GM18858 (cell line): ENCODE data around the gene ALDH8A1.

Experiments
- ATAC-seq: cut with Tn5 transposase; IDR thresholded peaks from one replicate; pipeline ENCODE4 v1.9.1; 2021; ENCODE audit not compliant: unreplicated experiment

ALDH8A1 gene, protein sequence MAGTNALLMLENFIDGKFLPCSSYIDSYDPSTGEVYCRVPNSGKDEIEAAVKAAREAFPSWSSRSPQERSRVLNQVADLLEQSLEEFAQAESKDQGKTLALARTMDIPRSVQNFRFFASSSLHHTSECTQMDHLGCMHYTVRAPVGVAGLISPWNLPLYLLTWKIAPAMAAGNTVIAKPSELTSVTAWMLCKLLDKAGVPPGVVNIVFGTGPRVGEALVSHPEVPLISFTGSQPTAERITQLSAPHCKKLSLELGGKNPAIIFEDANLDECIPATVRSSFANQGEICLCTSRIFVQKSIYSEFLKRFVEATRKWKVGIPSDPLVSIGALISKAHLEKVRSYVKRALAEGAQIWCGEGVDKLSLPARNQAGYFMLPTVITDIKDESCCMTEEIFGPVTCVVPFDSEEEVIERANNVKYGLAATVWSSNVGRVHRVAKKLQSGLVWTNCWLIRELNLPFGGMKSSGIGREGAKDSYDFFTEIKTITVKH

GRCh38 chr6:134949927-134950326 is at the start of gene ALDH8A1:
TSS of gene ALDH8A1 (minus strand) at chr6:134950101. CDS start at chr6:134950053, 48 bp downstream.
- ATAC-seq = no peak

DNA sequence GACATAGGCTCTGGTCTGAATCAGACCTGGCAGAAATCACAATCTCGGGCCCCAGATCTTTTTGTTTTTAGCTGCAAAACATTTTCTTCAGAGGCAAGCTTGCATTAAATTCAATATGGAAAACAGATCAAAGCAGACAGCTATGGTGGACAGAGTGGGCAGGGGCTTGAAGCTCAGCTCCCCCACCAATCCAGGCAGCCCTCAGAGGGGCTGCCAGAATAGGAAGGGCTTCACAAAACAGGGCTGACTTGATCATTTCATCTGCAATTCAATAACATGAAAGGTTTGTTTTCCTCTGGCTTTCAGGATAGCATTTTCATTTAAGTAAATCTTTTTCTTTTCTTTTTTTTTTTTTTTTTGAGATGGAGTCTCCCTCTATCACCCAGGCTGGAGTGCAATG is 49.2 kb upstream of the ALDH8A1 start:
- ATAC-seq = no peak

DNA sequence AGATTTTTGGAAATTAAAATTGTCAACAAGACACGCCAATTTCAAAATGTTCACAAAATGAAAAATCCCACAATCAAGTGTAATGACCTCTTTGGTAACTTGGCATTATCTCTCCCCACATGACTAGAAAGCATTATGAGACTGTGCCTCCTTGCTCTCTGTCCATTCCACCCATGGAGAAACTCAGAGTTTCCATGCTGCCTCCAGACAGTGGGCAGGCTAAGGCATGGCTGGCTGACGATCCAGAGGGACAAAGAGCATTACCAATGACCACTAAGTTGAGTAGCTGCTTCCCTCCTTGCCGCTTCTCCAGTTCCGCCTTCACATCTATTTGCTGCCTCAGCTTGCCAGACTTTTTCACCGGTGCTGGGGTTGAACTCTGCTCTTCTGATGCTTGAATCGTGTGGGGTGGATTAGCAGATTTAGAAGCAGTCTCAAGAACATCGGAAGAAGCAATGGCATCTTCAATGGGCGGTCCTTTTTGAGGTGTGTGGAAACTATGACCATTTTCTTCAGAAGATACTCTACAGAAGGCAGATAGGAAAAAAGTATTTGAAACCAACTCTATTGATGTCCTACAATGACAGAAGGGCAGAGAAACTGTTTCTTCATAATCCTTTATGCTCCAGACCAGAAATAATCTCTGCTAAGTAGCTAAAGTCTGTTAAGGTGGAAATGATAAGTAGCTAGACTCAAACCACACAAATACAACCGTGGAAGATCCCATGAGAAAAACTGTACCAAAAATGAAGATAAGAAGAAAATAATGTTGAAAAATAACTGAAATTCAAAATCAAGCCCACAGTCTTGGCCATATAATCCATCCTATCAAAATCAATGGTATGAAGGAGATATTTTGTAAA is 47.5 kb upstream of the ALDH8A1 start:
- no peak for ATAC-seq

DNA sequence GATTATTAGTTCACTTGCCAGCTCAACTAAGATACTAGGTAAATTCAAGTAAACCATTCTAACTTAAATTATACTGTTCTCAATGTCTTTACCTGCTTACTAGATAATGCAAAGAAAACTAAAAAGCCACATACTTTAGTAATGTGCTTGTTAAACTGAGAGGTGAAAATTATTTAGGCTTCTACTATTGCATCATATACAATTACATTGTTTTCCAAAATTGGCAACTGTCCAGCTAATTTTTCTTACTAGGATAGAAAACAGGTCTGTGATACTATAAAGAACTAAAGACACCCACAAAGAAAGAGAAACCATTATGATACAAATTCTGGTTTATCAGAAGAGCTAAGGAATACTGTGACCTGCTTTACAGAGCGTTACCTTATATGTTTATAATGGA is 45.6 kb upstream of the ALDH8A1 start:
- no peak for ATAC-seq

GRCh38 chr6:134994431-134994830 is 44.5 kb upstream of the ALDH8A1 start:
- no peak for ATAC-seq

- ATAC-seq = no peak
Measured at GRCh38 chr6:134992155-134992554, 42.3 kb upstream of the ALDH8A1 start.

GRCh38 chr6:134990262-134990661 is 40.4 kb upstream of the ALDH8A1 start:
- no peak for ATAC-seq

DNA sequence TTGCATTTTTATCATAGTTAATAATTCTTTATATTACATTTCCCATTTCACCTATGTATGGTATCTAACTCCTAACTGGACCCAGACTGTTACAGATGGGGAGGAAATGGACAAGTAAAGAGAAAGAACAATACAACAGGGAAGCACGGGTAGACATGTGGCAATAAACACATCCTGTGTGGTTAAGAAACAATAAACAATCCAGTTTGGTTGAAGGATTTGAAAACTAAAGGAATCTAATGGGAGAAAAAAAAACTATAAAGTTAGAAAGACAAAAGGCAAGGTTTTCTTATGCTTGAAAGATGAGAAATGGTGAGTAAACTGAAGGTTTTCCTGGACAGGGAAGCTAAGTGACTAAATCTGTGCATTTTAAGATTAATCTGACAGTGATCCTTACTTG is 34.9 kb upstream of the ALDH8A1 start:
- ATAC-seq = no peak

DNA sequence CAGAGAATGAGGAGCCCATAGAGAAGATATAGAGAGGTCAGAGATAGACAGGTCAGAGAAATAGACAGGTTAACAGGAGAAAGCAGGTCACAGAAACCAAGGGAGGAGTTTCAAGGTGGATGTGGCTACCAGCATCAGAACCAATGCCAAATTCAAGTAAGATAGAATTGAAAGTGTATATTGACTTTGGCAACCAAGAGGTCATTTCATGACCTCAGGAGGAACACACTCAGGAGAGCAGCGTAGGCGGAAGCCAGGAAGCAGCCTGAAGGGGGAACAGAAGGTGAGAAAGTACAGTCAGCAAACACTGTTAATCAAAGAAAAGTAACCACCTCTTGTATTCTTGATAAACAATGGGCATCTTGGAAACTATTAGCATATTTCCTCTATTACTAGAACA is 33.9 kb upstream of the ALDH8A1 start:
- no peak for ATAC-seq

DNA sequence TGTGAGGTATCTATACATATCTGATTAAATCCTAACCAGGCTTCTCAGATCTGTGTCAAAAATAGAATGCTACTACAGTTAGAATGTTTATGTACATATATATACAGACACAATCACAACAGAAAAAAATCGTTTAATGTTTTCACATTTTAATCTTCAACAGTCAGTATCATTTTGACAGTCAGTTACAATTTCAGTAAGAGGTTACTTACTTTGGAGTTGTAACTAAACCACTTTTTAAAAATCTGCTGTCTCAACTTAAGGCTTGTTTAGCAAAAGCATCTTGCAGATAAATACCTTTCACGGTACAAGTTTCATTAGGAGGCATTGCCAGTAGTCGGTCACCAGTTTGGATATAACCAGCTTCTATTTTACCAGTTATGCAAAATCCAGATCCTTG is 32.3 kb upstream of the ALDH8A1 start:
- ATAC-seq = no peak

GRCh38 chr6:134980846-134981245 is 30.9 kb upstream of the ALDH8A1 start:
- ATAC-seq = no peak

- peak; percentile 83 for ATAC-seq
Measured at GRCh38 chr6:134979142-134979541, 29.2 kb upstream of the ALDH8A1 start.

- no peak for ATAC-seq
Measured at GRCh38 chr6:134974370-134974769, 24.5 kb upstream of the ALDH8A1 start.

DNA sequence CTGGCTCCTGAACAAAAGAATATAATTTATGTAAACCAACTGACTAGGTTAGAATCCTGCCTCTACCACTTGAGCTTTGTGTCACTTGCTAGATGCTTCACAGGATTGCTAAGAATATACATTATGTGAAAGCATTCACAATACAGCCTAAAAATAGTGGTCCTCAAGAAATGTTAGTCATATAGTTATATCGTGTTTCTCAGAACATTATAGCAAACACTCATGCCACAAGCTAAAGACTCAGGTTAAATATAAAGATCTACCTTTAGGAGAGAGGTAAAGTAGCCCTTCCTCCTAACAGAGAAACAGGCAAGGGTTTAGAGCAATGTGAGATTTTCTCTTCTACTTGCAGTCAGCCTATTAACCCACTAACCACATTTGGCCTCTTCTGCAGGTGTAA is 17.8 kb upstream of the ALDH8A1 start:
- ATAC-seq = no peak

- ATAC-seq = no peak
Measured at GRCh38 chr6:134964451-134965203, 14.7 kb upstream of the ALDH8A1 start.

DNA sequence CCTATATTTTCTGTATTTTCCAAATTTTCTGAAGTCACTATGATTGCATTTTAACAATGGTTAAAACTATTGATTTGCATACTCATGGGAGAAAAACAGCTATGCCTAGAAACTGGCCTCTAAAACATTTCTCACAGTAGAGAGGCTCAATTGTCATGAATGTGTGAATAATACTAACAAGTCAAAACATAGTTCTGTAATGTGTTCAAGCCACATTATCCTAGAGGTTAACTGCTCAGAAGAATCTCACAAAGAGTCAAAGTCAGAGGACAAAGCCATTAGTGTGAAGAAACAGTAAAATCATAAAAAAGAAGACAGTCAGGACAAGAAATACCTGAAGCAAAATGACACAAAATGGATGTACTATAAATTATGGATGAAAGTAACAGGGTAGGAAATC is 12.5 kb upstream of the ALDH8A1 start:
- ATAC-seq = no peak

DNA sequence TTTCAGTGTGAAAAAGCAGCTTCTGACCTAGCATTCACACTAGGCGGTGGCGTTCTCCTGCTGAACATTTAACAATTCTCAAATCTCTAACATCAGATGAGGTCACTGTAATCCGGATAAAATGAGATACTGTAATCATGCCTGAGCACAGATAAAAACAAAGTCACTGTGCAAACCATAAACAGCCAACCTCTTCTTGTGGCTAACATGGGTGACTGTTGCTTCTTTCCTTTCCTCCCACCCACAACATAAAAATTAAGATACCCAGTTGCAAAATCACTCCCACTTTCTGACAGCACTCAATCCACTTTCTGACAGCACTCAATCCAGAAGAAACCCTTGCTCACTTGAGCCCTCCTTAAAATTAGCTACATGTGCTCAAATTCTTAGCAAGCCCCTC is 11.5 kb upstream of the ALDH8A1 start:
- ATAC-seq = no peak

GRCh38 chr6:134959603-134960002 is 9.7 kb upstream of the ALDH8A1 start:
- no peak for ATAC-seq

GRCh38 chr6:134956676-134957075 is 6.8 kb upstream of the ALDH8A1 start:
- no peak for ATAC-seq

- ATAC-seq = no peak
Measured at GRCh38 chr6:134956032-134956431, 6.1 kb upstream of the ALDH8A1 start.

- ATAC-seq = no peak
Measured at GRCh38 chr6:134954272-134955000, 4.5 kb upstream of the ALDH8A1 start.
